GM18505 (cell line): ENCODE measurements around the gene TM4SF5.

Experiments used
- ATAC-seq: cut with Tn5 transposase; IDR thresholded peaks from one replicate; pipeline ENCODE4 v1.9.1; 2021; ENCODE audit not compliant: unreplicated experiment
- POLR2A ChIP-seq: IDR thresholded peaks from 4 replicates; pipeline ENCODE4 v1.6.1; 2011; ENCODE audit warnings: borderline replicate concordance; ENCODE audit not compliant: insufficient read depth, insufficient read length; ENCODE audit errors: extremely low read depth

The TM4SF5 gene

DNA sequence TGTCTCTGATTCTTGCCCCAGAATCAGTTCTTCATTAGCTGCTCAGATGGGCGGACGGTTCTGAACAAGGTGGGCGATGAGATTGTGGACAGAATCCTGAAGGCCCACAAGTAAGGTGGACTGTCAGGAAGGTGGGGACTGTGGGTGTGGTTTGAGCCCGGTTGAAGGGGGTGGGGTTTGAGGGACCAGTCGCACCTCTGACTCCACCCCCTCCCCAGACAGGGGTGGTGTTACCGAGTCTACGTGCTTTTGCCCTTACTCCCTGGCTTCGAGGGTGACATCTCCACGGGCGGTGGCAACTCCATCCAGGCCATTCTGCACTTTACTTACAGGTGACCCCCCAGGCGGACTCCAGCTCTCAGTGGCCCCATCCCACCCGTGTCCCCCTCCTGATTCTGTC, 46.6 kb downstream of the TM4SF5 start:
- no peak for ATAC-seq
- no peak for TF ChIP-seq POLR2A

DNA sequence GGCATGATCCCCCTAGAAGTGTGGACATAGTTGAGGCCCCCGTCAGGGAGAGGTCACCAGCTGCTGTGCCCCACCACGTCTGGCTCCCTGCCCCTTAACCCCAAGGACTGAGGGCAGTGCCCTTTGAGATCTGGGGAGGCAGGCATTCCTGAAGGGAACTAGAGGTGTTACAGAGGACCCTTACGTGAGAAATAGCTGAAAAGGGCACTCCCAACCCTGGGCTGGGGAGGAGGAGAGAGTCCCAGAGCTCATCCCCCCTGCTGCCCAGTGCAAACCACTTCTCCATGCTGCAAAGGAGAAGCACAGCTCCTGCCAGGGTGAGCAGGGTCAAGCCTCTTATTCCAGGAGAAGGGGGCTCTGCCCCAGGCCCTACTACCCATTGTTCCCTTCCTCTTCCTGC, 51.1 kb downstream of the TM4SF5 start:
- TF ChIP-seq POLR2A = no peak
- ATAC-seq = no peak

DNA sequence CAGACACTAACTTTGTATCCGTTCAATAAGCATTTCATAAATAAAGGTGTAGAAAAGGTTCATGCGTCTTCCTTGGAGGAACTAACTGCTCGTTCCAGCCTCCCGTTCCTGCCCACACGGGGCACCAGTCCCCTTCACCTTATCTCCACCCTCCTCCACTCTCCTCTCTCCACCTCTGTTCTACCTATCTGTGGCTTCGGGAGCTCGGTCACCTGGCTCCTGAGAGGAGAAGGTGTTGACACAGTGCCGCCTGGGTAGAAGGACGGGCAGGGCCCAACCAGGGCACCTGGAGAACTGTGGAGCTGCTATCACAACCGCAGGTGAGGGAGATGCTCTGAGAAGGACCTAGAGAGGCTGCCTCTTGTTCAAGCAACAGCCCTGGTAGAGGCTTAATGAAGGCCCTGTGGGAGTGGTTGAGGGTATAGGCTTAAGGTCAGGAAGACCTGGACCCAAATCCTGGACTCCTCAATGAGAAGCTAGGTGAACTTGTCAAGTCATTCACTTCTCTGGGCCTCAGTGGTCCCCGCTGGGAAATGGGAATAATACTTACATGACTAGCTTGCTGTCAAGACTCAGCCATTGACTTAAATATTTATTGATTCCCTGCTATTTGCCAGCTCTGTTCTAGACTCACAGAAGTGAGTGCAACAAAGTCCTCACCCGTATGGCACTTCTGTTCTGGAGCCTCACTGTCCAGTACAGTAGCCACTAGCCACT, 51.8 kb downstream of the TM4SF5 start:
- no peak for ATAC-seq
- no peak for TF ChIP-seq POLR2A

DNA sequence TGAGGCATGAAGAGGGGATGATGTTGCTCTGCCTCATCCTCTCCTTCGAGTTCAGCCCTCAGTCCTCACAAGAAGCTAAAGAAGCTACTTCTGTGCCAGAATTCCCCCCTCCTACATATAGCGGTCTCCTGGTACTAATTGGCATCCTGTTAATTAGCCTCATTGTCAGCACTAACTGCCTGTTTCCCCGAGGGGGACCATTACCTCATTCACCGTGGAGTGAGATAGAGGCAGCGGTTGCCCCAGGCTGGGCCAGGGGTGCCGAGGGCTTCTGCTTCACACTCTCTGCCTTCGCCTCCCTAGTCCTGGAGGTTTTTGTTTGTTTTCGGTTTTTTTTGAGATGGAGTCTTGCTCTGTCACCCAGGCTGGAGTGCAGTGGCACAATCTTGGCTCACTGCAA, 55.7 kb downstream of the TM4SF5 start:
- no peak for TF ChIP-seq POLR2A

DNA sequence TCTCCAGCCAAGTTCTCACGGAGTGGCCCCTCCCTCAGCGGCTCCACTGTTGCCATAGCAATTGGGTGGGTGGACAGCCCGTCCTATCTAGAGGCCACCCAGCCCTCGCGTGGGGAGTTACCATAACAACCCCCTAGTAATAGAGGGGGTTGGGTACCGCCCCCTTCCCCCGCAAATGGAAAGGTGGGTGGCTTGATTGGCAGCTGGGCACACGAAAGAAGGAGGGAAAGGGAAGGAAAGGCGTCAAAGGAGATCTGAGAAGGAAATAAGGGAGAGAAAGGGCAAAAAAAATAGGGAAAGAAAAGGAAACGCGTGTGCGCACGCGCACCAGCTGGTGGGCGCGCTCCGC, 61.1 kb downstream of the TM4SF5 start:
- ATAC-seq = peak; percentile 5

More for the DNA sequence above, 55.7 kb downstream of the TM4SF5 start:
- ATAC-seq = no peak
